Lower leg skin (tissue), 4 donors: Measurements from ENCODE around the gene C20orf96. TPM values are rescaled to one million over a fixed set of nuclear protein-coding genes. Genes with fewer than 3 reads are reported as not detected.

Experiments
- DNase-seq, 2 donors: peaks; one replicate each; pipeline ENCODE4 v3.0.0-alpha.2; 2019; ENCODE audit warnings: low spot score in 2 of 2
- H3K4me3 ChIP-seq: fragments of 200-600 bp; sonication (generic); 2 replicates; pipeline ENCODE4 v1.5.1; 2017; ENCODE audit warnings: mild to moderate bottlenecking, low read depth; ENCODE audit not compliant: poor library complexity, severe bottlenecking
- CTCF ChIP-seq, 3 donors: fragments of 450-650 bp; IDR thresholded peaks; one replicate each; pipeline ENCODE4 v1.5.1; 2016; ENCODE audit warnings: antibody characterized with exemption in 3 of 3, mild to moderate bottlenecking in 3 of 3, moderate library complexity in 2 of 3
- POLR2A ChIP-seq, 2 donors: fragments of 450-650 bp; IDR thresholded peaks; one replicate each; pipeline ENCODE4 v1.6.1; 2016 to 2017; ENCODE audit warnings: antibody characterized with exemption in 2 of 2, mild to moderate bottlenecking in 1 of 2, moderate library complexity in 1 of 2
- WGBS, 2 donors: methylation state at CpG; one replicate each; pipeline ENCODE4 v1.1.5; 2018; 5-methylcytosine and 5-hydroxymethylcytosine counted together
- intact Hi-C: fragments of 100-400 bp; cut with DNase I; formaldehyde crosslinking; loops from one replicate; pipeline ENCODE4 v1.15.0; 2023; ENCODE audit warnings: low total_unique reads
- total RNA-seq, 4 donors: library from RNA; depleted of rRNA; stranded (reverse); fragments of >200 nt; gene quantifications; one replicate each; pipeline ENCODE4 v1.1.0, GENCODE V29; 2016

C20orf96 gene
- total RNA-seq, 4 donors from 2014 or later: 0.36 to 0.59 (median 0.52) TPM; not detected in 1

DNA sequence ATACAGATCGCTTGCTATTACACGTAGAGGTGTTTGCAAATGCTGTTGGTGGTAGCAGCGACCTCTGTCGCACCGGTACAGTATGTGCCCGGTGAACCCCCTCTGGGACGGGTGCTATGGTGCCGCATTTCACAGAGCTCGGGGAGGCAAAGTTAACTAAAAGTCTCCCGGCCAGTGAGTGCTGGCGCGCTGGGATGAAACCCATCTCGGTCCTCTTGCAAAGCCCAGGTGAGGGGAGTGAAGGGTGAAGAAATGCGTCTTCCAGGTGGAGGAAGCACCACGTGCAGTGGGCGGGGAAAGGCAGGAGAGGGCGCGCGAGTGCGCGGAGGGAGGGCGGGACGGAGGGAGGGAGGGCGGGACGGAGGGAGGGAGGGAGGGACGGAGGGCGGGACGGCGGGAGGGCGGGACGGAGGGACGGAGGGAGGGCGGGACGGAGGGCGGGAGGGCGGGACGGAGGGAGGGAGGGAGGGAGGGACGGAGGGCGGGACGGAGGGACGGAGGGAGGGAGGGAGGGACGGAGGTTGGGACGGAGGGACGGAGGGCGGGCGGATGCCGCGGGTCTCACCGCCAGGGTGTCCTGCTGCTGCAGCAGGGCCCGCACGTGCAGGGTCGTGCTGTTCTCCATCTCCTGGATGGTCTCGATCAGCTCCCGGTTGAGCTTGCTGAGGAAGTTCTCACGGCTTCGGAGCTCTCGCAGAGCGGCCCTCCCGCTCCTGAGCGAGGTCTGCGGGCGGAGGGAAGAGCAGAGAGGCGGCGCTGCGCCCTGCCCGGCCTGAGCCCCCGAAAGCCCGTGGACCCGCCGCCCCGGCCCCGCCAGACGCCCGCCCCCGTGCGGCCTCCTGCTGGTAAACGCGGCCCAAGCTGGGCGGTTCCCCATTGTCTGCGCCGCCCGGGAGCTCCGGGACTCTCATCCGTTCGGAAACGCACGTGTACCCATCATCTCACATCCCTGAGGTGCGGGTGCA is 11.7 kb downstream of the C20orf96 start:
- no peak for TF ChIP-seq POLR2A (IDR thresholded peaks at IDR 0.05)
- TF ChIP-seq CTCF (IDR thresholded peaks at IDR 0.05): no peak
- DNase-seq: peak in 1 of 2 donors; percentile 84
- H3K4me3 ChIP-seq: no peak overlapping the region
- intact Hi-C loops: no loop called here
- 69 to 90% methylated on average over 63 to 68 of the region's 88 CpGs for WGBS, 2 donors

GRCh38 chr20:278181-278580 is 12.4 kb downstream of the C20orf96 start:
- TF ChIP-seq POLR2A (IDR thresholded peaks at IDR 0.05) (no peak), CTCF (IDR thresholded peaks at IDR 0.05) (no peak)
- intact Hi-C loops: no loop called here
- peak in 1 of 2 donors; percentile 79 for DNase-seq
- H3K4me3 ChIP-seq: no peak overlapping the region
- 89 to 90% methylated on average over 5 of the region's 5 CpGs for WGBS, 2 donors

DNA sequence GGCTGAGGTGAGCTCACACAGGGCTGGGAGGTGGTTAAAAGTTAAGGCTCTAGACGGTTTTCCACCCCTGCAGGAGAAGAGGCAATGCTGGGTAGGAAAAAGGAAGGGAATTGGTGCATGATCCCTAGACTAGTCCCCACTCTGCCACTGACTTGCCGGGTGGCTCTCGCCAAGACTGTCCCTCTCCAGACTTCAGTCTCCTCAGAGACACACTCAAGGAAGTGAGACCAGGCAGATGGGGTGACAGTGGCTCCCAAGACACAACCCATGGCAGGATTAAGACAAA is 13.1 kb downstream of the C20orf96 start:
- H3K4me3 ChIP-seq: no peak overlapping the region
- 67 to 84% methylated on average over 3 of the region's 3 CpGs for WGBS, 2 donors
- intact Hi-C loops: no loop called here
- TF ChIP-seq CTCF (IDR thresholded peaks at IDR 0.05): no peak
- TF ChIP-seq POLR2A (IDR thresholded peaks at IDR 0.05): no peak
- no peak for DNase-seq

GRCh38 chr20:276620-277495 is 13.7 kb downstream of the C20orf96 start:
- intact Hi-C loops: no loop called here
- WGBS, 2 donors: 94 to 97% methylated on average over 12 of the region's 12 CpGs
- DNase-seq: peak in 1 of 2 donors; percentile 74
- TF ChIP-seq CTCF (IDR thresholded peaks at IDR 0.05) (no peak), POLR2A (IDR thresholded peaks at IDR 0.05) (no peak)
- no peak overlapping the region for H3K4me3 ChIP-seq

GRCh38 chr20:275791-276190 is 14.8 kb downstream of the C20orf96 start:
- intact Hi-C loops: no loop called here
- WGBS, 2 donors: 95 to 97% methylated on average over 7 of the region's 7 CpGs
- no peak overlapping the region for H3K4me3 ChIP-seq
- peak in 1 of 2 donors; percentile 46 for DNase-seq
- TF ChIP-seq CTCF (IDR thresholded peaks at IDR 0.05) (no peak), POLR2A (IDR thresholded peaks at IDR 0.05) (no peak)
